Hippocampal formation (tissue), 2 donors: ENCODE results near the gene AP2A1.
A peak's percentile ranks its signal among the peaks of the same experiment; 100 is the strongest.

ENCODE experiments used
- DNase-seq, 2 donors: peaks; one replicate each; lab custom pipeline; 2025; lab: John Stamatoyannopoulos, UW

Gene AP2A1

GRCh38 chr19:49838885-49839588, 72.2 kb downstream of the AP2A1 start:
- DNase-seq = no peak

- no peak for DNase-seq
Observed at GRCh38 chr19:49839713-49840112, 72.9 kb downstream of the AP2A1 start.

DNA sequence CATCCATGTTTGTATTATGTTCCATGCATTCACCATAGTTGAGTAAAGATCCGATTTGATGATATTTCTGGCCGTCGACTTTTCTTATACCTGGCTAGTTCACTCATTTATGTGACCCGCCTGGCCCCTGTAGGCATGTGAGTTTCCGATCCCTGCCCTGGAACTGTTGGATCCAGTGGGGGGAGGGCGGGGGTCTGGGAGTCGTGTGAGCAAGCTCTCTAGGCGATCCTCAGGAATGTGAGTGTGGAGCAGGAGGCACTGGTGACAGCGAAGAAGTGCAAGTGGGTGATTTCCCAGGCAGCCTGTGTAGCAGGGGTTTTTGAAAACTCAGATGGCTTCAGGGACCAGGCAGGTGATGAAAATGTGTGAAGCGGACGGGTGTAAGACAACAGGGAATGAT, 73.5 kb downstream of the AP2A1 start:
- DNase-seq = no peak

- no peak for DNase-seq
Observed at GRCh38 chr19:49840736-49841249, 74.0 kb downstream of the AP2A1 start.

- DNase-seq = no peak
Observed at GRCh38 chr19:49843265-49843664, 76.5 kb downstream of the AP2A1 start.

DNA sequence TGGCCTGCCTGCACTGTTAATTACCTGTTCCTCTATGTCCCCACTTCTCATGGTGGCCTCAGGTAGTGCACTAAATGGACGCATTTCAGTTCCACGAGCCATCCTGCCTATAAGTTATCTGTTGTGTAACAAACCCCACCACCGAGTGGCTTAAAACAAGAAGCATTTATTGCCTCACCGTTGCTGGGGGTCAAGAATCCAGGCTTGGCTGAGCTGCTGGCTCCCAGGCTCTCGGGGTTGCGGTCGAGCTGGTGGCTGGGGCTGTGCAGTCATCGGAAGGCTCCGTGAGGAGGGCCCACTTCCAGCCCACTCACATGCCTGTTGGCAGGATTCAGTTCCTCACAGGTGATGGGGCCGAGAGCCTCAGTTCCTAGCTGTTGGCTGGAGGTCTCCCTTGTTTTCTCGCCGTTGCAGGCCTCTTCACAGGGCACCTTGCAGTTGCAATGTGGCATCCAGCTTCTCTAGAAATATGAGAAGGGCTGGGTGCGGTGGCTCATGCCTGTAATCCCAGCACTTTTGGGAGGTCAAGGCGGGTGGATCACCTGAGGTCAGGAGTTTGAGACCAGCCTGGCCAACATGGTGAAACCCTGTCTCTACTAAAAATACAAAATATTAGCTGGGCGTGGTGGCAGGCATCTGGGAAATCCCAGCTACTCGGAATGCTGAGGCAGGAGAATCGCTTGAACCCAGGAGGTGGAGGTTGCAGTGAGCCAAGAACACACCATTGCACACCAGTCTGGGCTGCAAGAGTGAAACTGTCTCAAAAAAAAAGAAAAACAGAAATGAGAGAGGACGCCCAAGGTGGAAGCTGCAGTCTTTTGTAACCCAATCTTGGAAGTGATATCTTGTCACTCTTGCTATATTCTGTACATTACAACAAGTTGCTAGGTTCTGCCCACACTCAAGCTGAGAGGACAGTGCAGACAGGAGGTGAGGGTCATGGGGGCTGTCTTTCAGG, 77.6 kb downstream of the AP2A1 start:
- no peak for DNase-seq

GRCh38 chr19:49845414-49845813, 78.6 kb downstream of the AP2A1 start:
- DNase-seq = no peak

- DNase-seq = no peak
Observed at GRCh38 chr19:49846408-49846807, 79.6 kb downstream of the AP2A1 start.

GRCh38 chr19:49847731-49848696, 81.2 kb downstream of the AP2A1 start:
- DNase-seq = no peak

- DNase-seq = no peak
Observed at GRCh38 chr19:49848938-49849337, 82.1 kb downstream of the AP2A1 start.

- no peak for DNase-seq
Observed at GRCh38 chr19:49849433-49850220, 82.8 kb downstream of the AP2A1 start.

DNA sequence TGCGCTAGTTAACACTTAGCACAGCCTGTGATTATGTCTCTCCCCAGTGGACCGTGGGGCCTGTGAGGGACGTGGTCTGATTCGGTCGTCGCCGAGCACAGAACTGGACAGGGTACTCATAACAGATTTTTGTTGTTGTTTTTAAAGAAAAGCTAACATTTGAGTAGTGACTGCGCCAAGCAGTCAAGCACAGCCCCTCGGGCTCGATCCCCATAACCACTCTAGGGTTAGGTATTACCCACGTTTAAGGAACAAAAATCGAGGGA, 83.4 kb downstream of the AP2A1 start:
- no peak for DNase-seq

- DNase-seq = peak; percentile 88 to 90
Observed at GRCh38 chr19:49850487-49851342, 83.9 kb downstream of the AP2A1 start, which contains the start of gene PTOV1. Gene PTOV1 (plus strand): TSS chr19:49851159.

- DNase-seq = no peak
Observed at GRCh38 chr19:49851456-49852259, 84.9 kb downstream of the AP2A1 start.

DNA sequence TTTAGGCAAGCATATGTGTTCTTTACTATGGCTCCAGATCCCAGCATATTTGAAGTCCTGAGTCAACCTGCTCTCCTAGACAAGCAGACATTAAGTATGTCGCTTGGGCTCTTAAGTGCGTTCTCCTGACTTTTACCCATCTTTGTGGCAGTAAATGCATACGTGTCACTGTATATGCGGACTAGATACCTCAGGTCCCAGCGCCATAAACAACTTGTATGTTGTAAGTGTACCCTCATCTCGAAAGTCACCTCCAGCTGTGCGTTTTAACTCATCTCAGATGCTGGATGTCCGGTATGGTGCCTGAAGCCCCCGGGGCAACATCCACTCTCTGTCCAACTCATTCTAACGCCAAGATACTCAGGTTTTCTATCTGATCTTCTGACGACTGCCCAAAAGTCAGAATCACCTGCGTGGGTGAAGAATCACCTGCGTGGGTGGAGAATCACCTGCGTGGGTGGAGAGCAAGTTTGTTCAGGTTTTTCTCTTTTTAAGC, 85.9 kb downstream of the AP2A1 start:
- DNase-seq = no peak

- no peak for DNase-seq
Observed at GRCh38 chr19:49853852-49854377, 87.1 kb downstream of the AP2A1 start.

DNA sequence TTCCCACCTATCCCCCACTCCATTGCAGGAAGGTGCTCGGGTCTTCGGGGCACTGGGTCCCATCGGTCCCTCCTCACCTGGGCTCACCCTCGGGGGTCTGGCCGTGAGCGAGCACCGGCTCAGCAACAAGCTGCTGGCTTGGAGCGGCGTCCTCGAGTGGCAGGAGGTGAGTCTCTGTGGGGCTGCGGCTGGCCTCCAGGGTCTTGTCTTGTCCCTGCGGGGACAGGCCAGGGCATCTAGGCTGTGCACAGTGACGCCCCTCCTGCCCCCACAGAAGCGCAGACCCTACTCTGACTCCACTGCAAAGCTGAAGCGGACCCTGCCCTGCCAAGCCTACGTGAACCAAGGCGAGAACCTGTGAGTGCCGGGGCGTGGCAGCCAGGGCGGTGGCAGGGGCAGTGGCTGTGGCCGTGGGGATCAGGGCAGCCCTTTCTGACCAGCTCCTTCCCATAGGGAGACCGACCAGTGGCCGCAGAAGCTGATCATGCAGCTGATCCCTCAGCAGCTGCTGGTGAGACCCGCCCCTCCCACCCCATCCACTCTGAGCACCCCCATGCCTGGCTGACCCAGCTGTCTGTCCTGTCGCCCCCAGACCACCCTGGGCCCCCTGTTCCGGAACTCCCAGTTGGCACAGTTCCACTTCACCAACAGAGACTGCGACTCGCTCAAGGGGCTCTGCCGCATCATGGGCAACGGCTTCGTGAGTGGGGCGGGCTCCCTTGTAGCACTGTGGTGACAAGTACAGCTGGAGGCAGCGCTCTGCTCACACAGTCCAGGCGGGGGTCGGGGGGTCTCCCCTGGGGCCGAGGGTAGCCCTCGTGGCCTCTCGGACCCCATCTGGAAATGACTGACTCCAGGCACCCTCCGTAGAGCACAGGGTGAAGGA, 87.8 kb downstream of the AP2A1 start:
- DNase-seq = no peak

DNA sequence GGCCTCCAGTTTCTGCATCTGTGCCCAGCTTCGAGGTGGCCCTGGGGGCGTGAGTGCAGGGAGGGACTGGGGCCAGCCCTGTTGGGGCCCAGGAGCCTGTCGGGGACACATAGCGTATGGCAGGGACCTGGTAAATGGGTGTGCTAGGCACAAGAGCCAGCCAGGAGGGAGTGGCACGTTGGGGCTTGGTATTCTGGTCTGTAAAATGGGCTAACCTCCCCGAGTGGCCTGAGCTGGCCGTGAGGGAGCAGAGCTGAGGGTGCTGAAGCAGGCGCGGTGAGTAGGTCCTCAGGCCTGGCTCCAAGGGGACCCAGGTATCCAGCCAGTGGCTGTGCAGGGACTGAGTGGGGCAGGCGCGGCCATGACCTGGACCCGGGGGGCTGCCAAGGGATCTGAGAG, 88.5 kb downstream of the AP2A1 start:
- no peak for DNase-seq
